ENCODE results near the gene TPX2.

Gene TPX2

GRCh38 chr20:31695849-31696804 lies 43.0 kb upstream of the TPX2 start:
- Histone ChIP-seq H3K14ac (ENCODE audit: low read length in 2 of 2) (peak overlapping the region in 1 of 2 experiments; percentile 9), H3K27me3 (ENCODE audit: control insufficient read depth in 1 of 2, insufficient read depth in 1 of 2, low read length in 2 of 2) (no peaks in the 10 kb centered on the region), H4K91ac (ENCODE audit: low read length) (peak overlapping the region; percentile 44), H3K9me3 (ENCODE audit: control insufficient read depth, low read length) (no peaks in the 10 kb centered on the region), H2AK5ac (ENCODE audit: low read length, severe bottlenecking) (peak overlapping the region; percentile 80), H2AFZ (ENCODE audit: low read depth, low read length) (no peak overlapping the region), H3K23ac (ENCODE audit: low read length in 2 of 2) (no peak overlapping the region), H2BK5ac (ENCODE audit: low read depth, low read length, poor library complexity, severe bottlenecking) (peak overlapping the region; percentile 60), H3K36me3 (ENCODE audit: control insufficient read depth in 1 of 2, insufficient read depth in 2 of 2, low read depth in 1 of 2, low read length in 2 of 2) (peaks cover 49 to 76% of the 10 kb centered on the region in 2 experiments), H2BK15ac (ENCODE audit: low read depth, poor library complexity, severe bottlenecking) (peak overlapping the region; percentile 38), H4K8ac (ENCODE audit: low read length) (peak overlapping the region; percentile 73), H3K4me3 (ENCODE audit: insufficient read depth in 1 of 2, low read depth in 1 of 2, low read length in 2 of 2) (no peak overlapping the region), H3K4me2 (ENCODE audit: low read length, poor library complexity, severe bottlenecking) (peak overlapping the region; percentile 4), H3K9ac (ENCODE audit: low read length) (peak overlapping the region; percentile 55), H3K27ac (ENCODE audit: low read length, poor library complexity, severe bottlenecking) (peak overlapping the region; percentile 77), H2BK120ac (ENCODE audit: low read depth, low read length) (peak overlapping the region; percentile 74), H3K79me1 (replicated peaks; ENCODE audit: low read length, poor library complexity, severe bottlenecking) (no peaks in the 10 kb centered on the region), H2BK12ac (ENCODE audit: low read length in 2 of 2) (peak overlapping the region; percentile 31 to 93), H3K4ac (ENCODE audit: low read depth in 1 of 2, low read length in 2 of 2) (peak overlapping the region; percentile 5 to 92), H3K4me1 (ENCODE audit: control insufficient read depth, insufficient read depth, low read depth, low read length) (peaks cover 43% of the 10 kb centered on the region), H3K18ac (ENCODE audit: low read depth in 1 of 2, low read length in 2 of 2) (peak overlapping the region; percentile 44 to 82)
- WGBS, result 71% methylated on average over 11 of the region's 12 CpGs
- DNase-seq, result peak; percentile 88

DNA sequence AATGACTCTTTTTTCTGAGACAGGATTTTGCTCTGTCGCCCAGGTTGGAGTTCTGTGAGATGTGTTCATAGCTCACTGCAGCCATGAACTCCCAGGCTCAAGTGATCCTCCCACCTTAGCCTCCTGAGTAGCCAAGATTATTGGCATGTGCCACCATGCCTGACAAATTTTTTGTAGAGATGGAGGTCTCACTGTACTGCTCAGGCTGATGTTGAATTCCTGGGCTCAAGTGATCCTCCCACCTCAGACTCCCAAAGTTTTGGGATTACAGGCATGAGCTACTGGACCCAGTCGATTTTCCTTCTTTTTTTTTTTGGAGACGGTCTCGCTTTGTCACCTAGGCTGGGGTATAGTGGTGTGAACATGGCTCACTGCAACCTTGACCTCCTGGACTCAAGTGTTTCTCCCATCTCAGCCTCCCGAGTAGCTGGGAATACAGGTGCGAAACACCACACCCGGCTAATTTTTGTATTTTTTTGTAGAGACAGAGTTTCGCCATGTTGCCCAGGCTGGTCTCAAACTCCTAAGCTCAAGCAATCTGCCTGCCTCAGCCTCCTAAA lies 40.8 kb upstream of the TPX2 start:
- Histone ChIP-seq H3K4ac (ENCODE audit: low read depth in 1 of 2, low read length in 2 of 2) (peak overlapping the region; percentile 42 to 96), H3K4me1 (ENCODE audit: control insufficient read depth, insufficient read depth, low read depth, low read length) (peaks cover 39% of the 10 kb centered on the region), H2BK15ac (ENCODE audit: low read depth, poor library complexity, severe bottlenecking) (peak overlapping the region; percentile 73), H3K79me1 (replicated peaks; ENCODE audit: low read length, poor library complexity, severe bottlenecking) (no peaks in the 10 kb centered on the region), H2BK12ac (ENCODE audit: low read length in 2 of 2) (peak overlapping the region; percentile 41 to 60), H3K18ac (ENCODE audit: low read depth in 1 of 2, low read length in 2 of 2) (peak overlapping the region; percentile 38 to 60), H3K23ac (ENCODE audit: low read length in 2 of 2) (no peak overlapping the region), H3K4me3 (ENCODE audit: insufficient read depth in 1 of 2, low read depth in 1 of 2, low read length in 2 of 2) (no peak overlapping the region), H3K36me3 (ENCODE audit: control insufficient read depth in 1 of 2, insufficient read depth in 2 of 2, low read depth in 1 of 2, low read length in 2 of 2) (peaks cover 48 to 72% of the 10 kb centered on the region in 2 experiments), H2BK120ac (ENCODE audit: low read depth, low read length) (peak overlapping the region; percentile 65), H3K27me3 (ENCODE audit: control insufficient read depth in 1 of 2, insufficient read depth in 1 of 2, low read length in 2 of 2) (no peaks in the 10 kb centered on the region), H2AK5ac (ENCODE audit: low read length, severe bottlenecking) (peak overlapping the region; percentile 81), H3K27ac (ENCODE audit: low read length, poor library complexity, severe bottlenecking) (peak overlapping the region; percentile 100), H2BK5ac (ENCODE audit: low read depth, low read length, poor library complexity, severe bottlenecking) (peak overlapping the region; percentile 39), H3K9ac (ENCODE audit: low read length) (peak overlapping the region; percentile 82), H3K4me2 (ENCODE audit: low read length, poor library complexity, severe bottlenecking) (no peak overlapping the region), H3K9me3 (ENCODE audit: control insufficient read depth, low read length) (no peaks in the 10 kb centered on the region), H4K8ac (ENCODE audit: low read length) (peak overlapping the region; percentile 38), H4K91ac (ENCODE audit: low read length) (peak overlapping the region; percentile 70), H2AFZ (ENCODE audit: low read depth, low read length) (no peak overlapping the region), H3K14ac (ENCODE audit: low read length in 2 of 2) (no peak overlapping the region)
- no peak for DNase-seq
- 98% methylated on average over 8 of the region's 8 CpGs for WGBS

GRCh38 chr20:31698803-31699718 lies 40.0 kb upstream of the TPX2 start:
- Histone ChIP-seq H4K8ac (ENCODE audit: low read length) (peak overlapping the region; percentile 94), H2BK12ac (ENCODE audit: low read length in 2 of 2) (peak overlapping the region; percentile 90 to 91), H3K27ac (ENCODE audit: low read length, poor library complexity, severe bottlenecking) (peak overlapping the region; percentile 100), H2AK5ac (ENCODE audit: low read length, severe bottlenecking) (peak overlapping the region; percentile 100), H3K4me3 (ENCODE audit: insufficient read depth in 1 of 2, low read depth in 1 of 2, low read length in 2 of 2) (no peak overlapping the region), H3K9me3 (ENCODE audit: control insufficient read depth, low read length) (no peaks in the 10 kb centered on the region), H3K4me2 (ENCODE audit: low read length, poor library complexity, severe bottlenecking) (no peak overlapping the region), H2AFZ (ENCODE audit: low read depth, low read length) (no peak overlapping the region), H2BK120ac (ENCODE audit: low read depth, low read length) (peak overlapping the region; percentile 90), H3K36me3 (ENCODE audit: control insufficient read depth in 1 of 2, insufficient read depth in 2 of 2, low read depth in 1 of 2, low read length in 2 of 2) (peaks cover 45 to 64% of the 10 kb centered on the region in 2 experiments), H3K23ac (ENCODE audit: low read length in 2 of 2) (peak overlapping the region in 1 of 2 experiments; percentile 57), H3K14ac (ENCODE audit: low read length in 2 of 2) (no peak overlapping the region), H3K18ac (ENCODE audit: low read depth in 1 of 2, low read length in 2 of 2) (peak overlapping the region; percentile 89 to 99), H3K4me1 (ENCODE audit: control insufficient read depth, insufficient read depth, low read depth, low read length) (peaks cover 36% of the 10 kb centered on the region), H3K27me3 (ENCODE audit: control insufficient read depth in 1 of 2, insufficient read depth in 1 of 2, low read length in 2 of 2) (no peaks in the 10 kb centered on the region), H4K91ac (ENCODE audit: low read length) (peak overlapping the region; percentile 96), H3K79me1 (replicated peaks; ENCODE audit: low read length, poor library complexity, severe bottlenecking) (no peaks in the 10 kb centered on the region), H3K4ac (ENCODE audit: low read depth in 1 of 2, low read length in 2 of 2) (peak overlapping the region; percentile 98), H2BK15ac (ENCODE audit: low read depth, poor library complexity, severe bottlenecking) (peak overlapping the region; percentile 74), H2BK5ac (ENCODE audit: low read depth, low read length, poor library complexity, severe bottlenecking) (peak overlapping the region; percentile 99), H3K9ac (ENCODE audit: low read length) (peak overlapping the region; percentile 82)
- peak; percentile 98 for DNase-seq
- WGBS, result 38% methylated on average over 6 of the region's 6 CpGs

All from mesenchymal stem cell (in vitro differentiated cells and primary cell).